GM18499 (cell line): Measurements from ENCODE around the gene LMTK3.
"Not testable (repeated sequence)": the region's sequence is repeated elsewhere in the genome, so short reads cannot be mapped to it uniquely, and the experiment has no call there.

Experiments
- ATAC-seq: cut with Tn5 transposase; IDR thresholded peaks from one replicate; pipeline ENCODE4 v1.9.1; 2021; ENCODE audit warnings: moderate number of reproducible peaks; ENCODE audit not compliant: insufficient read depth, unreplicated experiment

The LMTK3 gene

GRCh38 chr19:48489608-48490216 is 21.9 kb downstream of the LMTK3 start:
- ATAC-seq: no peak

GRCh38 chr19:48488478-48488877 is 23.2 kb downstream of the LMTK3 start:
- not testable (repeated sequence) for ATAC-seq

- ATAC-seq: no peak
Observed at GRCh38 chr19:48487948-48488347, 23.7 kb downstream of the LMTK3 start.

- ATAC-seq: no peak
Observed at GRCh38 chr19:48487544-48487943, 24.1 kb downstream of the LMTK3 start.

- not testable (repeated sequence) for ATAC-seq
Observed at GRCh38 chr19:48486706-48487105, 24.9 kb downstream of the LMTK3 start.

GRCh38 chr19:48484931-48485612 is 26.6 kb downstream of the LMTK3 start:
- ATAC-seq: no peak

- ATAC-seq: no peak
Observed at GRCh38 chr19:48484247-48484893, 27.3 kb downstream of the LMTK3 start.

- no peak for ATAC-seq
Observed at GRCh38 chr19:48483301-48483700, 28.3 kb downstream of the LMTK3 start.

GRCh38 chr19:48481846-48482639 is 29.6 kb downstream of the LMTK3 start:
- no peak for ATAC-seq

GRCh38 chr19:48480558-48481500 is 30.8 kb downstream of the LMTK3 start:
- no peak for ATAC-seq

GRCh38 chr19:48480183-48480557 is 31.5 kb downstream of the LMTK3 start:
- ATAC-seq: no peak

- ATAC-seq: no peak
Observed at GRCh38 chr19:48479686-48480085, 31.9 kb downstream of the LMTK3 start.

GRCh38 chr19:48478339-48479256 is 33.0 kb downstream of the LMTK3 start:
- ATAC-seq: no peak

GRCh38 chr19:48477698-48478338 is 33.8 kb downstream of the LMTK3 start:
- ATAC-seq: no peak

- ATAC-seq: no peak
Observed at GRCh38 chr19:48477067-48477685, 34.5 kb downstream of the LMTK3 start.

- ATAC-seq: no peak
Observed at GRCh38 chr19:48476176-48476575, 35.5 kb downstream of the LMTK3 start.

GRCh38 chr19:48475369-48476068 is 36.1 kb downstream of the LMTK3 start:
- no peak for ATAC-seq
